GM10248 (cell line): ENCODE measurements around the gene PMEPA1.

Experiments used
- CTCF ChIA-PET: fragments of 300-600 bp; sonication (Branson Sonifier 250); formaldehyde crosslinking; extraction: SDS; loops from one replicate; lab custom pipeline; 2021; ENCODE audit warnings: antibody characterized with exemption; lab: Yijun Ruan, JAX
- POLR2A ChIA-PET: fragments of 350-650 bp; sonication (Branson Sonifier 250); formaldehyde crosslinking; extraction: SDS; loops from one replicate; lab custom pipeline; 2020; ENCODE audit warnings: antibody characterized with exemption; lab: Yijun Ruan, JAX
- DNase-seq: peaks from one replicate; pipeline ENCODE4 v3.0.0; 2012; ENCODE audit errors: extremely low spot score
- CTCF ChIP-seq: IDR thresholded peaks from 2 replicates; pipeline ENCODE4 v1.5.1; 2012; ENCODE audit warnings: mild to moderate bottlenecking, low read depth; ENCODE audit errors: extremely low read depth, missing control alignments, control extremely low read depth

PMEPA1 gene

GRCh38 chr20:57609086-57609841, 100.6 kb downstream of the PMEPA1 start:
- TF ChIP-seq CTCF: no peak
- ChIA-PET POLR2A (no interaction called here), CTCF (no interaction called here)
- DNase-seq: no peak

DNA sequence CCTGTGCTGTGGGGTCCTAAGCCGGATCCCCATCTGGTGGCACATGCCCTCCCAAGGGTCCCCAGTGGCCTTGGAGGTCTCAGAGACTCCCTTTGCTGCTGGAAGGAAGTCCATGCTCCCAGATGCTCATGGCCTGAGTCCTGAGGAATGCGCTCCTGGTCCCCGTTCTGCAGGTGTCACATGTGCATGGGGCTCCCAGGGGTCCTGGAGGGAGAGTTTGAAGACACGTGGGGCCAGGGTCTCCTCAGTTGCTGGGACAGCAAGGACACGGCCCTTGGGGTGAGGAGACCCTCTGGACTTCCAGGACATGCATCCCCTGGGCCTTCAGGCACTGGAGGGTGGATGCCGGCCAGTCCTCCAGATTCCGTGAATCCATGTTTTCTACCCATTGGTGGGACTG, 101.3 kb downstream of the PMEPA1 start:
- ChIA-PET CTCF (no interaction called here), POLR2A (no interaction called here)
- no peak for TF ChIP-seq CTCF
- DNase-seq: no peak

- no peak for DNase-seq
- ChIA-PET POLR2A (no interaction called here), CTCF (interaction anchor here (0.8 to 2.4 kb wide), 7 partner anchors 9 to 574 kb away, joined by 3 to 18 read pairs (median 4); no protein-coding TSS in a partner anchor)
- no peak for TF ChIP-seq CTCF
These were observed 103.9 kb downstream of the PMEPA1 start for GRCh38 chr20:57605878-57606277.

DNA sequence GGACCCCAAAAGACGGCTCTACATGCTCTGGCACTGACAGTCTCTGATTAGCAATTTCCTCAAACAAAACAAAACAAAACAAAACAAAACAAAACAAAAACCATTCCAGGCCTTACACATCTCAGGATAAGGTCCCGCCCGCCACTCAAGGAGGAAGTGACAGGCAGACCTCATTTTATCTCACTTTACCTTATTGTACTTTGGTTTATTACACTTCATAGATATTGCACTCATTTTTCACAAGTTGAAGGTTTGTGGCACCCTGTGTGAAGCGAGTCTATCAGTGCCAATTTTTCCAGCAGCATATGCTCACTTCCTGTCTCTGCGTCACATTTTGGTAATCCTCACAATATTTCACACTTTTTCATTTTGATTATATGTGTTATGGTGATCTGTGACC, 104.8 kb downstream of the PMEPA1 start:
- TF ChIP-seq CTCF: no peak
- ChIA-PET CTCF (no interaction called here), POLR2A (no interaction called here)
- DNase-seq: no peak

GRCh38 chr20:57603120-57603519, 106.7 kb downstream of the PMEPA1 start:
- ChIA-PET CTCF (interaction anchor here (1.3 to 10.8 kb wide), 3 partner anchors 513 to 607 kb away, joined by 3 to 87 read pairs (median 15); no protein-coding TSS in a partner anchor), POLR2A (no interaction called here)
- DNase-seq: no peak
- TF ChIP-seq CTCF: no peak

DNA sequence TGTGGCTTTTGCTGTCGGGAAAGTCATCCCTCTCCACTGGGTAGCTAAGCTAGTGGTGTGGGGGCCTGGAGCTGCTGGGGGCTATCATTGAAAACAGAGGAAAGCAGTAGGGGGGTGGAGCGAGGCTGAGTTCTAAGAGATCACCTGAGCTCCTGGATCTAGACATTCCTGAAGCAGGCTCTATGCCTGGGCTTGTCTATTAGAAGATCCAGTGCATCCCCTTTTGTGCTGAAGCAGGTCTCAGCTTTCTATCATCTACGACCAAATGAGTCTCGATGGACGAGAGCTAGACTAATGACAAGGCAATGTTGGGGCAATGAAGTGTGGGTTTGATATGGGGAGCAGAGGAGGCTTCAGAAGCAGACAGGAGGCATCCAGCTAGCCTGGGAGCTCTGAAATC, 108.1 kb downstream of the PMEPA1 start:
- DNase-seq: no peak
- ChIA-PET POLR2A (no interaction called here), CTCF (interaction anchor here (1.1 to 10.8 kb wide), 9 partner anchors 9 to 624 kb away, joined by 3 to 87 read pairs (median 4); no protein-coding TSS in a partner anchor)
- no peak for TF ChIP-seq CTCF
